ENCODE measurements around the gene PALM.

The PALM gene

GRCh38 chr19:680287-681028, 28.3 kb upstream of the PALM start:
- Histone ChIP-seq H3K4me3 (ENCODE audit: low read depth, low read length) (peak overlapping the region; percentile 86), H3K27me3 (ENCODE audit: insufficient read depth, low read length) (no peaks in the 10 kb centered on the region), H3K27ac (ENCODE audit: low read depth, low read length) (peak overlapping the region; percentile 87), H3K4me1 (ENCODE audit: control insufficient read depth, insufficient read depth, low read length, unreplicated experiment) (peaks cover 22% of the 10 kb centered on the region), H3K79me2 (ENCODE audit: control insufficient read depth, insufficient read depth, low read length, unreplicated experiment) (peaks cover 23% of the 10 kb centered on the region), H3K36me3 (ENCODE audit: insufficient read depth, low read length) (no peaks in the 10 kb centered on the region), H2AFZ (ENCODE audit: low read length, unreplicated experiment) (peak overlapping the region; percentile 64)

- Histone ChIP-seq H3K79me2 (ENCODE audit: control insufficient read depth, insufficient read depth, low read length, unreplicated experiment) (peaks cover 23% of the 10 kb centered on the region), H3K36me3 (ENCODE audit: insufficient read depth, low read length) (no peaks in the 10 kb centered on the region), H2AFZ (ENCODE audit: low read length, unreplicated experiment) (no peak overlapping the region), H3K4me1 (ENCODE audit: control insufficient read depth, insufficient read depth, low read length, unreplicated experiment) (peaks cover 18% of the 10 kb centered on the region), H3K4me3 (ENCODE audit: low read depth, low read length) (peak overlapping the region; percentile 66; the same call in 1 of the 2 replicates), H3K27me3 (ENCODE audit: insufficient read depth, low read length) (no peaks in the 10 kb centered on the region), H3K27ac (ENCODE audit: low read depth, low read length) (peak overlapping the region; percentile 81)
Observed at GRCh38 chr19:681029-682019, 27.4 kb upstream of the PALM start.

GRCh38 chr19:682678-683320, 25.9 kb upstream of the PALM start:
- Histone ChIP-seq H2AFZ (ENCODE audit: low read length, unreplicated experiment) (no peak overlapping the region), H3K79me2 (ENCODE audit: control insufficient read depth, insufficient read depth, low read length, unreplicated experiment) (peaks cover 15% of the 10 kb centered on the region), H3K27me3 (ENCODE audit: insufficient read depth, low read length) (no peaks in the 10 kb centered on the region), H3K36me3 (ENCODE audit: insufficient read depth, low read length) (no peaks in the 10 kb centered on the region), H3K4me3 (ENCODE audit: low read depth, low read length) (no peak overlapping the region), H3K4me1 (ENCODE audit: control insufficient read depth, insufficient read depth, low read length, unreplicated experiment) (peaks cover 15% of the 10 kb centered on the region), H3K27ac (ENCODE audit: low read depth, low read length) (no peak overlapping the region)

DNA sequence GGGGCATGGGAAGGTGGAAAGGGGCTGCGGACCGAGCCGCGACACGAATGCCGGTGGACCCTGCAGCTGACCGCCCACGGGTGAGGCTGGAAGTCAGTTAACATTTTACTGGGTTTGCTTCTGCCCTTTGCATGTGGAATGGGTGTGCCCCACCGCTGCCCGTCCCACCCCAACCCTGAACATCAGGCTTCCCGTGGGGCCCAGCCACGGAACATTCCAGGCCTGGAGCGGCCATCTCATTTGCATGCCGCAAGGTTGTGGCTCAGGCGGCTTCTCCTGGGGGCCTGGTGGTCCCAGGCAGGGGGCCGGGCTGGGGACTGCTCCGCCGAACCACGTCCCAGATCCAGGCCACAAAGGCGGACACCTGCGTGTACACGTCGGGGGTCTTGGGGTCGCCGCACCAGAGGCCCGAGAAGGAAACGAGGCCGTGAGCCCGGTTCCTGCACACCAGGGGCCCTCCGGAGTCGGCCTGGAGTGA, 23.2 kb upstream of the PALM start:
- H3K79me2 ChIP-seq (ENCODE audit: control insufficient read depth, insufficient read depth, low read length, unreplicated experiment), result no peaks in the 10 kb centered on the region
- no peak overlapping the region for H3K27ac ChIP-seq (ENCODE audit: low read depth, low read length)
- H3K27me3 ChIP-seq (ENCODE audit: insufficient read depth, low read length), result no peaks in the 10 kb centered on the region
- no peak overlapping the region for H2AFZ ChIP-seq (ENCODE audit: low read length, unreplicated experiment)
- H3K4me3 ChIP-seq (ENCODE audit: low read depth, low read length), result no peak overlapping the region
- H3K36me3 ChIP-seq (ENCODE audit: insufficient read depth, low read length), result no peaks in the 10 kb centered on the region
- H3K4me1 ChIP-seq (ENCODE audit: control insufficient read depth, insufficient read depth, low read length, unreplicated experiment), result no peaks in the 10 kb centered on the region

DNA sequence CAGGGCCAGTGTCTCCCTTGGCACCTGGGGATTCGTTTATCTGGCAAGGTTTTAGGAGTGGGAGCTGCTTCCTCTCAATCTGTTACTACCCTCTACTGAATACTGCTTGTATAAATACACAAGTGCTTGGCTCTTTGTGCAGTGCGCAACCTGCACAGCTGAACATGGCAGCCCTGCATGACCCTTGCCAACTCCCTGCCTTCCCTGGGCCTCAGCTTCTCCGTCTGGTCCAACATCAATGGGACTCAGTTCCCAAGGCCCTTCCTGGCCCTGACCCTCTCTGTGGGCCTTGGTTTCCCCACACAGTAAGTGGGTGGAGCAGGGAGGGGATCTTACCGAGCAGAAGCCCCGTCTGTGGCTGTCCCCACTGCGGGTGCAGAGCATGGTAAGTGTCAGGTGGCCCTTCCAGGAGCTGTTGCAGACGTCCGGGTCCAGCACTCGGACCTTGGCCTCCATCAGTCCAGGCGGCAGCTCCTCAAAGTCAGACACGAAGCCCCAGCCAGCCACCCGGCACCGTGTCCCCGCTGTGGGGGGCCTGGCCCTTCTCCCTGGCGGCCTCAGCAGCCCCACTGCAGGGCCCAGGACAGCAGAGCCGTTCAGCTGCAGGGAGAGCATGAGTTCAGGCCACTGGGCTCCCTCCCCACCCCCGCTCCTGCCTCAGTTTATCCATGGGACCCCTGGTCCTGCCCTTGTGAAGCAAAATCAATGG, 22.0 kb upstream of the PALM start:
- H3K27ac ChIP-seq (ENCODE audit: low read depth, low read length), result no peak overlapping the region

GRCh38 chr19:687569-688166, 21.1 kb upstream of the PALM start:
- no peak overlapping the region for H2AFZ ChIP-seq (ENCODE audit: low read length, unreplicated experiment)
- H3K4me3 ChIP-seq (ENCODE audit: low read depth, low read length), result no peak overlapping the region
- H3K27ac ChIP-seq (ENCODE audit: low read depth, low read length), result no peak overlapping the region
- no peaks in the 10 kb centered on the region for H3K4me1 ChIP-seq (ENCODE audit: control insufficient read depth, insufficient read depth, low read length, unreplicated experiment)
- no peaks in the 10 kb centered on the region for H3K36me3 ChIP-seq (ENCODE audit: insufficient read depth, low read length)
- H3K27me3 ChIP-seq (ENCODE audit: insufficient read depth, low read length), result no peaks in the 10 kb centered on the region
- no peaks in the 10 kb centered on the region for H3K79me2 ChIP-seq (ENCODE audit: control insufficient read depth, insufficient read depth, low read length, unreplicated experiment)

More for the DNA sequence above, 22.0 kb upstream of the PALM start:
- H2AFZ ChIP-seq (ENCODE audit: low read length, unreplicated experiment), result no peak overlapping the region
- H3K4me1 ChIP-seq (ENCODE audit: control insufficient read depth, insufficient read depth, low read length, unreplicated experiment), result no peaks in the 10 kb centered on the region
- H3K27me3 ChIP-seq (ENCODE audit: insufficient read depth, low read length), result no peaks in the 10 kb centered on the region
- no peak overlapping the region for H3K4me3 ChIP-seq (ENCODE audit: low read depth, low read length)
- no peaks in the 10 kb centered on the region for H3K79me2 ChIP-seq (ENCODE audit: control insufficient read depth, insufficient read depth, low read length, unreplicated experiment)
- no peaks in the 10 kb centered on the region for H3K36me3 ChIP-seq (ENCODE audit: insufficient read depth, low read length)

- H3K27me3 ChIP-seq (ENCODE audit: insufficient read depth, low read length), result no peaks in the 10 kb centered on the region
- H3K27ac ChIP-seq (ENCODE audit: low read depth, low read length), result no peak overlapping the region
- no peak overlapping the region for H3K4me3 ChIP-seq (ENCODE audit: low read depth, low read length)
- H3K4me1 ChIP-seq (ENCODE audit: control insufficient read depth, insufficient read depth, low read length, unreplicated experiment), result no peaks in the 10 kb centered on the region
- no peaks in the 10 kb centered on the region for H3K79me2 ChIP-seq (ENCODE audit: control insufficient read depth, insufficient read depth, low read length, unreplicated experiment)
- H2AFZ ChIP-seq (ENCODE audit: low read length, unreplicated experiment), result no peak overlapping the region
- H3K36me3 ChIP-seq (ENCODE audit: insufficient read depth, low read length), result no peaks in the 10 kb centered on the region
Observed at GRCh38 chr19:688214-688613, 20.5 kb upstream of the PALM start.

DNA sequence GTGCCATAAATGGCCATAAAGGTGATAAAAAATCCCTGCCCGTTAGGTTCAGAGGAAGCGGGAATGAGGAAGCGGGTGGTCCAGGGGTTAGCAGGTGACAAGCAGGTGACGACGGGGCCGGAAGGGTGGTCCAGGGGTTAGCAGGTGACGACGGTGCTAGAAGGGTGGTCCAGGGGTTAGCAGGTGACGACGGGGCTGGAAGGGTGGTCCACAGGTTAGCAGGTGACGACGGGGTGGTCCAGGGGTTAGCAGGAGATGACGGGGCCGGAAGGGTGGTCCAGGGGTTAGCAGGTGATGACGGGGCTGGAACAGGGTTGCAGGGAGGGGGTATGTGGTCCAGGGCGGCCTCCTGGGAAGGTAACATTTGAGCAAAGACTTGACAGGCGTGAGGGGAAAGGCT, 19.7 kb upstream of the PALM start:
- H3K79me2 ChIP-seq (ENCODE audit: control insufficient read depth, insufficient read depth, low read length, unreplicated experiment), result no peaks in the 10 kb centered on the region
- H2AFZ ChIP-seq (ENCODE audit: low read length, unreplicated experiment), result no peak overlapping the region
- H3K27me3 ChIP-seq (ENCODE audit: insufficient read depth, low read length), result no peaks in the 10 kb centered on the region
- H3K4me1 ChIP-seq (ENCODE audit: control insufficient read depth, insufficient read depth, low read length, unreplicated experiment), result no peaks in the 10 kb centered on the region
- H3K27ac ChIP-seq (ENCODE audit: low read depth, low read length), result no peak overlapping the region
- no peak overlapping the region for H3K4me3 ChIP-seq (ENCODE audit: low read depth, low read length)
- no peaks in the 10 kb centered on the region for H3K36me3 ChIP-seq (ENCODE audit: insufficient read depth, low read length)

DNA sequence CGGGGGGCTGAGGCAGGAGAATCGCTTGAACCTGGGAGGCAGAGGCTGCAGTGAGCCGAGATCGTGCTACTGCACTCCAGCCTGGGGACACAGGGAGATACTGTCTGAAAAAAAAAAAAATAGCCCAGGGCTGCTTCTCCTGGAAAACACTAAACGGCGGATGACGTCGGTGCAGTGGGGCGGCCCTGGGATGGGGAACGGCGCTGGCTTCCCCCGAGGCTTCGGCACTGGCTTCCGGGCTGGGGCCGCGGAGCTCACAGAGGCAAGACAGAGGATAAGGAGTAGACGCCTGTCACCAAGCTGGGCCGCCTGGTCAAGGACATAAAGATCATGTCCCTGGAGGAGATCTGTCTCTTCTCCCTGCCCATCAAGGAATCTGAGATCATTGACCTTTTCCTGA, 18.5 kb upstream of the PALM start:
- Histone ChIP-seq H3K4me1 (ENCODE audit: control insufficient read depth, insufficient read depth, low read length, unreplicated experiment) (no peaks in the 10 kb centered on the region), H2AFZ (ENCODE audit: low read length, unreplicated experiment) (no peak overlapping the region), H3K4me3 (ENCODE audit: low read depth, low read length) (no peak overlapping the region), H3K79me2 (ENCODE audit: control insufficient read depth, insufficient read depth, low read length, unreplicated experiment) (no peaks in the 10 kb centered on the region), H3K27ac (ENCODE audit: low read depth, low read length) (no peak overlapping the region), H3K36me3 (ENCODE audit: insufficient read depth, low read length) (no peaks in the 10 kb centered on the region), H3K27me3 (ENCODE audit: insufficient read depth, low read length) (peaks cover 7% of the 10 kb centered on the region; the same call in 1 of the 2 replicates)
